Astrocyte (in vitro differentiated cells and primary cell): Measurements from ENCODE around the gene LGMN. TPM values are rescaled to one million over a fixed set of nuclear protein-coding genes. Genes with fewer than 3 reads are reported as not detected.

Source experiments
- DNase-seq: peaks from one replicate; pipeline ENCODE4 v3.0.0-alpha.2; 2010; ENCODE audit warnings: low read depth
- FAIRE-seq: peaks from 2 replicates; lab custom pipeline; 2011; peaks lifted over from hg19 to GRCh38; lab: Jason Lieb, UNC
- H2AFZ ChIP-seq: 2 replicates; pipeline ENCODE4 v1.6.0; 2012; ENCODE audit warnings: low read depth, low read length, inconsistent platforms
- H3K27ac ChIP-seq: 2 replicates; pipeline ENCODE4 v1.5.1; 2011; ENCODE audit warnings: low read depth, low read length, inconsistent platforms
- H3K27me3 ChIP-seq: 2 replicates; pipeline ENCODE4 v1.6.0; 2011; ENCODE audit warnings: low read length, inconsistent platforms; ENCODE audit not compliant: insufficient read depth
- H3K36me3 ChIP-seq: 2 replicates; pipeline ENCODE4 v1.5.1; 2011; ENCODE audit warnings: low read length, inconsistent platforms; ENCODE audit not compliant: insufficient read depth
- H3K4me1 ChIP-seq: 2 replicates; pipeline ENCODE4 v1.5.1; 2011; ENCODE audit warnings: low read length, inconsistent platforms; ENCODE audit not compliant: insufficient read depth
- H3K4me2 ChIP-seq: 2 replicates; pipeline ENCODE4 v1.6.0; 2012; ENCODE audit warnings: low read length, inconsistent platforms
- H3K4me3 ChIP-seq: 2 replicates; pipeline ENCODE4 v1.5.1; 2011; ENCODE audit warnings: low read depth, mild to moderate bottlenecking, low read length, inconsistent platforms; ENCODE audit not compliant: insufficient read depth
- H3K79me2 ChIP-seq: 2 replicates; pipeline ENCODE4 v1.6.0; 2012; ENCODE audit warnings: mild to moderate bottlenecking, low read length, inconsistent platforms; ENCODE audit not compliant: insufficient read depth
- H3K9ac ChIP-seq: 2 replicates; pipeline ENCODE4 v1.6.0; 2012; ENCODE audit warnings: mild to moderate bottlenecking, low read length, inconsistent platforms
- H3K9me3 ChIP-seq: 2 replicates; pipeline ENCODE4 v1.5.1; 2012; ENCODE audit warnings: low read depth, mild to moderate bottlenecking, low read length, inconsistent platforms; ENCODE audit not compliant: insufficient read depth
- H4K20me1 ChIP-seq: 2 replicates; pipeline ENCODE4 v1.6.0; 2012; ENCODE audit warnings: low read length, inconsistent platforms; ENCODE audit not compliant: insufficient read depth
- H3K27ac Mint-ChIP-seq: one replicate; pipeline ENCODE4 v1.8.0; 2021; ENCODE audit warnings: mild to moderate bottlenecking, mixed read lengths; ENCODE audit not compliant: unreplicated experiment
- H3K27me3 Mint-ChIP-seq: one replicate; pipeline ENCODE4 v1.8.0; 2021; ENCODE audit warnings: low read depth, mixed read lengths; ENCODE audit not compliant: unreplicated experiment
- H3K36me3 Mint-ChIP-seq: one replicate; pipeline ENCODE4 v1.8.0; 2021; ENCODE audit warnings: low read depth, mixed read lengths; ENCODE audit not compliant: unreplicated experiment
- H3K4me1 Mint-ChIP-seq: one replicate; pipeline ENCODE4 v1.8.0; 2021; ENCODE audit warnings: low read depth, mixed read lengths; ENCODE audit not compliant: unreplicated experiment
- H3K4me3 Mint-ChIP-seq: one replicate; pipeline ENCODE4 v1.8.0; 2021; ENCODE audit warnings: mild to moderate bottlenecking, moderate library complexity, mixed read lengths; ENCODE audit not compliant: unreplicated experiment
- H3K9me3 Mint-ChIP-seq: one replicate; pipeline ENCODE4 v1.8.0; 2021; ENCODE audit warnings: mild to moderate bottlenecking, mixed read lengths; ENCODE audit not compliant: unreplicated experiment
- EZH2 ChIP-seq: IDR thresholded peaks from 2 replicates; pipeline ENCODE4 v1.6.1; 2012; ENCODE audit warnings: mild to moderate bottlenecking, low read length, inconsistent platforms; ENCODE audit not compliant: insufficient read depth
- total RNA-seq: library from RNA; stranded (reverse); gene quantifications from 2 replicates; pipeline ENCODE4 v1.2.1, GENCODE V29; 2021
- TF ChIP-seq, protein P1 (sequence below): IDR thresholded peaks from 2 replicates; pipeline ENCODE4 v1.5.1; 2011; ENCODE audit warnings: low read depth, mild to moderate bottlenecking, inconsistent platforms, low read length, moderate library complexity; ENCODE audit not compliant: insufficient read depth

Gene LGMN
- total RNA-seq, 1 donor from 2014 or later = 232 TPM

DNA sequence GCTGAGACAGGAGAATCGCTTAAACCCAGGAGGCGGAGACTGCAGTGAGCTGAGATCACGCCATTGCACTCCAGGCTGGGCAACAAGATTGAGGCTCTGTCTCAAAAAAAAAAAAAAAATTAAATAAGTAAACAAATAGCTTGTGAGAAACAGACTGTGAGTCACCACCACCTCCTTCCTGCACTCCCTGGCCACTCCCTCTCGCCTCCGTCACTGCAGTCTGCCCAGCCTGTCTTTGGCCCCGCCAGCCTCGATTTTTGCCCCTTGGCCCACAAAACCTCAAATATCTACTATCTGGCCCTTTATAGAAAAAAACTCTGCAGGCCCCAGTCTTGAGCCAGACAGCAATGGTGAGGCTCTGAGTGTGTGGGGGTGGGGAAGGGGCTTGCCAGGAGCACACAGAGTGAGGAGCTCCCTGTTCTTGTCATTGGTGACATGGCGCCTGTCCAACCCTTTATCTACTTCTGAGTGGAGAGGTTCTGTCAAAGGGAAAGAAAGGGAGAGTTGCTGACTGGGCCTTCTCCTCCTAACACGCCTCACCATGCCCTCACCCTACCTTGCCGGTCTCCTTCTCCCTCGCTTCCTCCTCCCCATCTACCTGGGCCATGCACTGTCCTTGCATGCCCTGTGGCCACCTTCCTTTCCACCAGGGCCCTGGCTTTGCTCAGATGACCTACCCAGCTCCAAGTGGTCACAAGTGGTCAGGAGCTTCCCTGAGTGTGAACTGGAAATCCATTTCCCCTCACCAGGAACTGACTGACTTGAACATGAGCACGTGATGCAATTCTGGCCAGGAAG lies 22.1 kb downstream of the LGMN start:
- H3K9ac ChIP-seq = no peak overlapping the region

GRCh38 chr14:92724516-92725340 lies 23.7 kb downstream of the LGMN start:
- Histone ChIP-seq H3K9me3 (no peaks in the 10 kb centered on the region), H3K4me3 (no peak overlapping the region), H3K79me2 (no peaks in the 10 kb centered on the region), H2AFZ (no peak overlapping the region), H3K36me3 (no peaks in the 10 kb centered on the region), H3K27me3 (peaks cover 8% of the 10 kb centered on the region), H3K27ac (no peak overlapping the region), H3K4me2 (no peak overlapping the region), H3K9ac (no peak overlapping the region), H3K4me1 (peaks cover 17% of the 10 kb centered on the region), H4K20me1 (peaks cover 33% of the 10 kb centered on the region)
- peak overlapping the region; percentile 68 for H3K27ac Mint-ChIP-seq
- DNase-seq (no peak), FAIRE-seq (no peak)
- H3K27me3 Mint-ChIP-seq = no peaks in the 10 kb centered on the region
- TF ChIP-seq, protein P1, sequence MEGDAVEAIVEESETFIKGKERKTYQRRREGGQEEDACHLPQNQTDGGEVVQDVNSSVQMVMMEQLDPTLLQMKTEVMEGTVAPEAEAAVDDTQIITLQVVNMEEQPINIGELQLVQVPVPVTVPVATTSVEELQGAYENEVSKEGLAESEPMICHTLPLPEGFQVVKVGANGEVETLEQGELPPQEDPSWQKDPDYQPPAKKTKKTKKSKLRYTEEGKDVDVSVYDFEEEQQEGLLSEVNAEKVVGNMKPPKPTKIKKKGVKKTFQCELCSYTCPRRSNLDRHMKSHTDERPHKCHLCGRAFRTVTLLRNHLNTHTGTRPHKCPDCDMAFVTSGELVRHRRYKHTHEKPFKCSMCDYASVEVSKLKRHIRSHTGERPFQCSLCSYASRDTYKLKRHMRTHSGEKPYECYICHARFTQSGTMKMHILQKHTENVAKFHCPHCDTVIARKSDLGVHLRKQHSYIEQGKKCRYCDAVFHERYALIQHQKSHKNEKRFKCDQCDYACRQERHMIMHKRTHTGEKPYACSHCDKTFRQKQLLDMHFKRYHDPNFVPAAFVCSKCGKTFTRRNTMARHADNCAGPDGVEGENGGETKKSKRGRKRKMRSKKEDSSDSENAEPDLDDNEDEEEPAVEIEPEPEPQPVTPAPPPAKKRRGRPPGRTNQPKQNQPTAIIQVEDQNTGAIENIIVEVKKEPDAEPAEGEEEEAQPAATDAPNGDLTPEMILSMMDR = no peak
- TF ChIP-seq EZH2 = no peak
- no peak overlapping the region for H3K4me3 Mint-ChIP-seq
- H3K4me1 Mint-ChIP-seq = peaks cover 19% of the 10 kb centered on the region
- peaks cover 33% of the 10 kb centered on the region for H3K36me3 Mint-ChIP-seq
- H3K9me3 Mint-ChIP-seq = peaks cover 2% of the 10 kb centered on the region

More for the DNA sequence above, 22.1 kb downstream of the LGMN start:
- peaks cover 23% of the 10 kb centered on the region for H3K4me1 ChIP-seq
- H3K4me2 ChIP-seq = peak overlapping the region; percentile 63
- TF ChIP-seq, protein P1 = no peak
- TF ChIP-seq EZH2 = no peak
- no peak overlapping the region for H2AFZ ChIP-seq
- no peak overlapping the region for H3K27ac ChIP-seq
- Mint-ChIP-seq H3K36me3 (peaks cover 31% of the 10 kb centered on the region), H3K4me1 (peaks cover 28% of the 10 kb centered on the region), H3K27ac (peak overlapping the region; percentile 94), H3K4me3 (peak overlapping the region; percentile 12), H3K27me3 (no peaks in the 10 kb centered on the region), H3K9me3 (peaks cover 2% of the 10 kb centered on the region)
- H3K79me2 ChIP-seq = no peaks in the 10 kb centered on the region
- no peak overlapping the region for H3K4me3 ChIP-seq
- H3K27me3 ChIP-seq = peaks cover 8% of the 10 kb centered on the region
- H3K9me3 ChIP-seq = peaks cover 2% of the 10 kb centered on the region
- H4K20me1 ChIP-seq = peaks cover 34% of the 10 kb centered on the region
- DNase-seq = peak; percentile 89
- H3K36me3 ChIP-seq = no peaks in the 10 kb centered on the region
- FAIRE-seq = no peak
